PC-9 (cell line): ENCODE measurements around the gene SLC38A1. TPM values are rescaled to one million over a fixed set of nuclear protein-coding genes. Genes with fewer than 3 reads are reported as not detected.

Experiments used
- BruUV-seq: library from RNA; stranded (reverse); fragments of 400-500 nt; replicated peaks from 2 replicates; lab custom pipeline; 2021; lab: Mats Ljungman, UMichigan
- CTCF ChIA-PET: fragments of 300-600 bp; sonication (Branson Sonifier 250); formaldehyde crosslinking; loops from one replicate; lab custom pipeline; 2022; ENCODE audit warnings: antibody characterized with exemption; lab: Charles Lee
- POLR2A ChIA-PET: fragments of 300-600 bp; sonication (Branson Sonifier 250); formaldehyde crosslinking; loops from one replicate; lab custom pipeline; 2022; ENCODE audit warnings: antibody characterized with exemption; ENCODE audit not compliant: unreplicated experiment; lab: Charles Lee
- DNase-seq, 2 experiments: peaks; one replicate each; pipeline versions ENCODE4 v3.0.0 to v3.0.0-alpha.2; 2015 to 2022; ENCODE audit warnings: mixed read lengths in 1 of 2
- H2AFZ ChIP-seq: fragments of 200-600 bp; sonication (generic); 2 replicates; pipeline ENCODE4 v1.8.1; 2017; ENCODE audit warnings: antibody characterized with exemption
- H3F3A ChIP-seq: fragments of 200-600 bp; sonication (generic); 2 replicates; pipeline ENCODE4 v1.8.1; 2017; ENCODE audit warnings: antibody characterized with exemption, mild to moderate bottlenecking, low read depth; ENCODE audit not compliant: insufficient read depth
- H3K27ac ChIP-seq: fragments of 200-600 bp; sonication (generic); 2 replicates; pipeline ENCODE4 v1.6.1; 2016; ENCODE audit warnings: mixed run types
- H3K27me3 ChIP-seq: fragments of 200-600 bp; sonication (generic); 2 replicates; pipeline ENCODE4 v1.6.1; 2016; ENCODE audit warnings: low read depth, mixed run types; ENCODE audit not compliant: insufficient read depth
- H3K36me3 ChIP-seq: fragments of 200-600 bp; sonication (generic); 2 replicates; pipeline ENCODE4 v1.6.1; 2016; ENCODE audit warnings: low read depth, mixed run types
- H3K4me1 ChIP-seq: fragments of 200-600 bp; sonication (generic); replicated peaks from 2 replicates; pipeline ENCODE4 v1.6.1; 2016; ENCODE audit warnings: mixed run types; ENCODE audit not compliant: insufficient read depth
- H3K4me2 ChIP-seq: fragments of 200-600 bp; sonication (generic); 2 replicates; pipeline ENCODE4 v1.6.1; 2017; ENCODE audit warnings: mixed run types
- H3K4me3 ChIP-seq: fragments of 200-600 bp; sonication (generic); 2 replicates; pipeline ENCODE4 v1.6.1; 2016; ENCODE audit warnings: mixed run types
- H3K79me2 ChIP-seq: fragments of 200-600 bp; sonication (generic); 2 replicates; pipeline ENCODE4 v1.6.1; 2017; ENCODE audit warnings: low read depth, mixed run types
- H3K9me2 ChIP-seq: fragments of 200-600 bp; sonication (generic); 2 replicates; pipeline ENCODE4 v1.8.1; 2017; ENCODE audit warnings: mild to moderate bottlenecking; ENCODE audit not compliant: insufficient read depth
- H3K9me3 ChIP-seq: fragments of 200-600 bp; sonication (generic); 2 replicates; pipeline ENCODE4 v1.8.1; 2016; ENCODE audit warnings: low read depth; ENCODE audit not compliant: insufficient read depth
- H4K20me1 ChIP-seq: fragments of 200-600 bp; sonication (generic); 2 replicates; pipeline ENCODE4 v1.8.1; 2017; ENCODE audit not compliant: insufficient read depth
- EZH2 ChIP-seq: fragments of 200-600 bp; sonication (generic); IDR thresholded peaks from 2 replicates; pipeline ENCODE4 v1.8.0; 2017; ENCODE audit warnings: antibody characterized with exemption, low read depth
- intact Hi-C: fragments of 100-400 bp; cut with micrococcal nuclease; formaldehyde crosslinking; loops from one replicate; pipeline ENCODE4 v1.10.0; 2022; ENCODE audit not compliant: unreplicated experiment
- total RNA-seq: library from RNA; stranded (reverse); gene quantifications from 2 replicates; pipeline ENCODE4 v1.2.3, GENCODE V29; 2021
- TF ChIP-seq, protein P1 (sequence below): fragments of 200-600 bp; sonication (generic); conservative IDR thresholded peaks from 2 replicates; pipeline ENCODE4 v1.6.1; 2017; ENCODE audit warnings: mixed run types, antibody characterized with exemption, mild to moderate bottlenecking, moderate library complexity

Gene SLC38A1
- total RNA-seq, 1 experiment from 2014 or later: 131 TPM

DNA sequence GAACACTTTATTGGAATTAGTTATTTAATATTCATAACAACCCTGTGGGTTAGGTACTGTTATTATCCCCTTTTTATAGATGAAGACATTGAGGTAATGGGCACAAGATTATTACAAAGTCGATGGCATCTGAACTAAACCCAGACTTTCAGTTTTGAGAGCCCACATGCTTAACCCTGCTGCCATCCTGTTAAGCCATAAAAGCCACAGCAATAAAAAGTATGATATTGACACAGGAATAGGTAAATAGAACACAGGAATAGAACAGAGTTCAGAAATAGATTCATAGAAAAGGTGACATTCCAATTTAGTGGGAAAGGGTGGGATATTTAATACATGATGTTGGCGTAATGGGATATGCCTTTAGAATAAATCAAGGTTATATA lies 119.8 kb downstream of the SLC38A1 start:
- Histone ChIP-seq H3K79me2 (no peaks in the 10 kb centered on the region), H3F3A (peaks cover 6% of the 10 kb centered on the region; the same call in 1 of the 2 replicates), H3K4me3 (no peak overlapping the region), H3K27me3 (no peaks in the 10 kb centered on the region), H2AFZ (no peak overlapping the region), H3K27ac (no peak overlapping the region), H3K4me2 (no peak overlapping the region), H3K36me3 (no peaks in the 10 kb centered on the region), H4K20me1 (no peaks in the 10 kb centered on the region), H3K9me2 (no peaks in the 10 kb centered on the region; the same call in 1 of the 2 replicates), H3K9me3 (no peaks in the 10 kb centered on the region), H3K4me1 (peaks cover 12% of the 10 kb centered on the region)
- BruUV-seq: no TSS peak
- ChIA-PET POLR2A (interaction anchor here (0.6 kb wide), 1 partner anchor 11 kb away, joined by 8 read pairs; no protein-coding TSS in a partner anchor), CTCF (no interaction called here)
- intact Hi-C loops: no loop called here
- no peak for TF ChIP-seq EZH2
- TF ChIP-seq, protein P1, sequence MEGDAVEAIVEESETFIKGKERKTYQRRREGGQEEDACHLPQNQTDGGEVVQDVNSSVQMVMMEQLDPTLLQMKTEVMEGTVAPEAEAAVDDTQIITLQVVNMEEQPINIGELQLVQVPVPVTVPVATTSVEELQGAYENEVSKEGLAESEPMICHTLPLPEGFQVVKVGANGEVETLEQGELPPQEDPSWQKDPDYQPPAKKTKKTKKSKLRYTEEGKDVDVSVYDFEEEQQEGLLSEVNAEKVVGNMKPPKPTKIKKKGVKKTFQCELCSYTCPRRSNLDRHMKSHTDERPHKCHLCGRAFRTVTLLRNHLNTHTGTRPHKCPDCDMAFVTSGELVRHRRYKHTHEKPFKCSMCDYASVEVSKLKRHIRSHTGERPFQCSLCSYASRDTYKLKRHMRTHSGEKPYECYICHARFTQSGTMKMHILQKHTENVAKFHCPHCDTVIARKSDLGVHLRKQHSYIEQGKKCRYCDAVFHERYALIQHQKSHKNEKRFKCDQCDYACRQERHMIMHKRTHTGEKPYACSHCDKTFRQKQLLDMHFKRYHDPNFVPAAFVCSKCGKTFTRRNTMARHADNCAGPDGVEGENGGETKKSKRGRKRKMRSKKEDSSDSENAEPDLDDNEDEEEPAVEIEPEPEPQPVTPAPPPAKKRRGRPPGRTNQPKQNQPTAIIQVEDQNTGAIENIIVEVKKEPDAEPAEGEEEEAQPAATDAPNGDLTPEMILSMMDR: no peak
- DNase-seq: no peak

DNA sequence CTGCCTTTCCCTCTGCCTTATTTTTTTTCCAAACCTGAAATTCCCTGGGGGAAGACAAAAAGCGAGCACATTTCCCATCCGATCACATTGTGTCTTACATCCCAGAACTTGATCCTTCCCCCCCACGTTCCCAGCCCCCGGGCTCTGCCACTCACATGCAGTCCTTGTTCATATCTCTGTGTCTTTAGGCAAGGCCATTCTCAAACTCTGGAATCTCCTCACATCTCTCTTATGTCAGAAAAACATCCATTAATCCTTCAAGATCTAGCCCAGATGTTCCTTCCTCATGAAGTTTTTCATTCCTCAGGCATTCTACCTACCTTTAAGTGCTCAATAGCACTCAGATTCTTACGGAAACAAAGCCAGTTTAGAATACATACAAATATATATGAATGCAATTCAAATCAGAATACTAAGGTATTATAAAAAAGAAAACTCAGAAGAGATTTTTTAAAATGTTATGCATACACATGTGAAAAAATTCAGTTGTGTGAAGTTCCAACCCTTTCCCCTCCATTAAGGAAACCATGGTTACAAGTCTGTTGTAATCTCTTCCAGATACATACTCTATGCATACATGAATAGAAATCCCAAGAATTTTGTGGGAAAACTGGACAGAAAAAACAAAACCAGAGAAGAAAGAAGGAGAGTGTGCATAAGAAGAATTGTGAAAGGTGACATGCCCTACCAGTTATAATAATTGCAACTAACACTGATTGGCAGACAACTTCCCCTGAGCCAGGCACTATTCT lies 120.3 kb downstream of the SLC38A1 start:
- no peaks in the 10 kb centered on the region for H3F3A ChIP-seq
- no peaks in the 10 kb centered on the region for H3K27me3 ChIP-seq
- H3K4me2 ChIP-seq: no peak overlapping the region
- no peak overlapping the region for H2AFZ ChIP-seq
- DNase-seq: no peak
- ChIA-PET POLR2A (no interaction called here), CTCF (no interaction called here)
- peaks cover 6% of the 10 kb centered on the region; the same call in 1 of the 2 replicates for H3K4me1 ChIP-seq
- H3K4me3 ChIP-seq: no peak overlapping the region
- intact Hi-C loops: no loop called here
- H3K36me3 ChIP-seq: no peaks in the 10 kb centered on the region
- TF ChIP-seq, protein P1: no peak
- TF ChIP-seq EZH2: no peak
- no peak overlapping the region for H3K27ac ChIP-seq
- no TSS peak for BruUV-seq
- H3K9me2 ChIP-seq: no peaks in the 10 kb centered on the region; the same call in 1 of the 2 replicates
- H3K9me3 ChIP-seq: no peaks in the 10 kb centered on the region
- no peaks in the 10 kb centered on the region for H4K20me1 ChIP-seq
- H3K79me2 ChIP-seq: no peaks in the 10 kb centered on the region

DNA sequence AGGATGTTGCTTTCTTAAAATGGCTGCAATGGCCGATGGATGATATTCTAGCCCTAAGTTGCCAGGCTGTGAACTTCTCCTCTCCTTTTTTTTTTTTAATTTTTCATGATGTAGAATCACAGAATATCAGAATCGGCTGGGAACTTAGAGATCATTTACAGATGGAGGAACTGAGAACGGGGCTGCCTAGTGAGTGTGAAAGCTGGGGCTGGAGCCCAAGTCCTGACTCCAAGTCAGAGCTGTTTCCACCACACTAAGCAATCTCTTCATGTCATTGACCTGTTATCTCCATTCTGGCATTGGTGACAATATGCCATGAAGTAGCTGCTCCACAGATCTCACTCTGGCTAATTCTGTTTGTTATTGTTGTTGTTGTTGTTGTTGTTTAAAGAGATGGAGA lies 121.7 kb downstream of the SLC38A1 start:
- H3F3A ChIP-seq: no peaks in the 10 kb centered on the region
- H3K9me3 ChIP-seq: no peaks in the 10 kb centered on the region
- no peak overlapping the region for H3K27ac ChIP-seq
- H3K4me3 ChIP-seq: no peak overlapping the region
- CTCF ChIA-PET: no interaction called here
- no peaks in the 10 kb centered on the region for H3K79me2 ChIP-seq
- BruUV-seq: no TSS peak
- no peak for DNase-seq
- no peaks in the 10 kb centered on the region for H3K36me3 ChIP-seq
- POLR2A ChIA-PET: no interaction called here
- no peaks in the 10 kb centered on the region for H3K27me3 ChIP-seq
- no peaks in the 10 kb centered on the region for H3K4me1 ChIP-seq
- no peaks in the 10 kb centered on the region for H4K20me1 ChIP-seq
- H2AFZ ChIP-seq: no peak overlapping the region
- H3K4me2 ChIP-seq: no peak overlapping the region
- H3K9me2 ChIP-seq: no peaks in the 10 kb centered on the region; the same call in 1 of the 2 replicates
- intact Hi-C loops: no loop called here
- TF ChIP-seq EZH2: no peak
- TF ChIP-seq, protein P1: no peak
